Neuronal stem cell (in vitro differentiated cells): ENCODE measurements around the gene CDH23.

Source experiments
- DNase-seq: peaks from one replicate; pipeline ENCODE4 v3.0.0-alpha.2; 2013; ENCODE audit warnings: low spot score
- H2AFZ ChIP-seq: one replicate; pipeline ENCODE4 v1.6.1; 2013; ENCODE audit warnings: mild to moderate bottlenecking, low read length, inconsistent platforms
- H2AK5ac ChIP-seq: 2 replicates; pipeline ENCODE4 v1.6.1; 2013; ENCODE audit warnings: low read depth, mild to moderate bottlenecking, inconsistent platforms, low read length, moderate library complexity, mixed read lengths
- H2BK120ac ChIP-seq: 2 replicates; pipeline ENCODE4 v1.6.1; 2013; ENCODE audit warnings: low read depth, mild to moderate bottlenecking, inconsistent platforms, low read length, moderate library complexity, mixed read lengths
- H2BK12ac ChIP-seq: one replicate; pipeline ENCODE4 v1.6.1; 2013; ENCODE audit warnings: low read length, inconsistent platforms
- H2BK15ac ChIP-seq: 2 replicates; pipeline ENCODE4 v1.6.1; 2013; ENCODE audit warnings: mild to moderate bottlenecking, low read length, inconsistent platforms, mixed read lengths
- H2BK5ac ChIP-seq: one replicate; pipeline ENCODE4 v1.6.1; 2013; ENCODE audit warnings: inconsistent platforms, mild to moderate bottlenecking, low read length, moderate library complexity
- H3K14ac ChIP-seq: one replicate; pipeline ENCODE4 v1.6.1; 2013; ENCODE audit warnings: low read length, inconsistent platforms
- H3K18ac ChIP-seq: 2 replicates; pipeline ENCODE4 v1.6.1; 2013; ENCODE audit warnings: low read length, inconsistent platforms
- H3K23ac ChIP-seq: 2 replicates; pipeline ENCODE4 v1.6.1; 2013; ENCODE audit warnings: low read depth, mild to moderate bottlenecking, mixed read lengths, low read length, inconsistent platforms; ENCODE audit not compliant: poor library complexity
- H3K27ac ChIP-seq: replicated peaks from 3 replicates; pipeline ENCODE4 v1.5.1; 2013; ENCODE audit warnings: low read length, inconsistent platforms
- H3K27me3 ChIP-seq, 3 experiments: 2 replicates each; pipeline ENCODE4 v1.6.1; 2013; ENCODE audit warnings: low read length in 3 of 3, mild to moderate bottlenecking in 2 of 3, inconsistent platforms in 1 of 3, low read depth in 1 of 3, mixed read lengths in 1 of 3, moderate library complexity in 1 of 3; ENCODE audit not compliant: control insufficient read depth in 3 of 3, insufficient read depth in 3 of 3
- H3K36me3 ChIP-seq, 2 donors: replicated peaks in 1 of 2; 2 replicates each; pipeline ENCODE4 v1.6.1; 2013; ENCODE audit warnings: low read length in 2 of 2; ENCODE audit not compliant: control insufficient read depth in 2 of 2, insufficient read depth in 2 of 2
- H3K4ac ChIP-seq: 2 replicates; pipeline ENCODE4 v1.6.1; 2013; ENCODE audit warnings: inconsistent platforms, mild to moderate bottlenecking, low read length, moderate library complexity
- H3K4me1 ChIP-seq, 2 donors: 1 replicate in 1 of 2; 2 replicates in 1 of 2; pipeline ENCODE4 v1.6.1; 2013; ENCODE audit warnings: low read length in 2 of 2, low read depth in 1 of 2; ENCODE audit not compliant: control insufficient read depth in 2 of 2, insufficient read depth in 1 of 2
- H3K4me2 ChIP-seq: one replicate; pipeline ENCODE4 v1.6.1; 2013; ENCODE audit warnings: mild to moderate bottlenecking, low read length, inconsistent platforms; ENCODE audit not compliant: insufficient read depth, poor library complexity, severe bottlenecking
- H3K4me3 ChIP-seq, 2 donors: 2 replicates each; pipeline ENCODE4 v1.5.1; 2013; ENCODE audit warnings: low read length in 2 of 2, mild to moderate bottlenecking in 2 of 2, inconsistent platforms in 1 of 2, moderate library complexity in 1 of 2
- H3K79me1 ChIP-seq: one replicate; pipeline ENCODE4 v1.6.1; 2013; ENCODE audit warnings: low read depth, mild to moderate bottlenecking, inconsistent platforms, low read length, moderate library complexity
- H3K9ac ChIP-seq: one replicate; pipeline ENCODE4 v1.6.1; 2013; ENCODE audit warnings: mild to moderate bottlenecking, low read depth, low read length, inconsistent platforms; ENCODE audit not compliant: poor library complexity
- H3K9me3 ChIP-seq, 2 donors: replicated peaks in 1 of 2; 2 replicates each; pipeline versions ENCODE3 to v1.6.1; 2013; ENCODE audit warnings: low read length in 2 of 2, mild to moderate bottlenecking in 2 of 2, inconsistent platforms in 1 of 2, low read depth in 1 of 2, mixed read lengths in 1 of 2, moderate library complexity in 1 of 2; ENCODE audit not compliant: control insufficient read depth in 2 of 2, insufficient read depth in 1 of 2
- H4K8ac ChIP-seq: one replicate; pipeline ENCODE4 v1.6.1; 2013; ENCODE audit warnings: low read depth, mild to moderate bottlenecking, inconsistent platforms, low read length, moderate library complexity
- H4K91ac ChIP-seq: one replicate; pipeline ENCODE4 v1.6.1; 2013; ENCODE audit warnings: low read length, low read depth, mild to moderate bottlenecking, inconsistent platforms; ENCODE audit not compliant: poor library complexity
- WGBS, 2 donors: extraction: QIAGEN DNeasy Blood & Tissue Kit; methylation state at CpG; one replicate each; pipeline ENCODE4 v1.1.7; 2013; ENCODE audit warnings: missing lambda C conversion rate in 2 of 2, mixed read lengths in 1 of 2; ENCODE audit not compliant: insufficient read length in 2 of 2, insufficient replicate concordance in 1 of 2; ENCODE audit errors: extremely low coverage in 2 of 2; 5-methylcytosine and 5-hydroxymethylcytosine counted together

Gene CDH23

GRCh38 chr10:71409516-71410104 lies 12.9 kb downstream of the CDH23 start:
- no peak overlapping the region for H2BK5ac ChIP-seq
- H3K4me1 ChIP-seq: peaks cover 0 to 9% of the 10 kb centered on the region in 2 donors
- no peaks in the 10 kb centered on the region for H3K79me1 ChIP-seq
- H3K36me3 ChIP-seq: no peaks in the 10 kb centered on the region
- H3K4ac ChIP-seq: no peak overlapping the region
- H2AK5ac ChIP-seq: peak overlapping the region; percentile 13
- no peak for DNase-seq
- no peak overlapping the region for H4K8ac ChIP-seq
- H2AFZ ChIP-seq: no peak overlapping the region
- H3K27me3 ChIP-seq: peaks cover 0 to 14% (median 0%) of the 10 kb centered on the region in 3 experiments
- H3K9me3 ChIP-seq: peaks cover 0 to 1% of the 10 kb centered on the region in 2 donors
- H3K14ac ChIP-seq: no peak overlapping the region
- no CpG with 5 or more reads among the region's 3 CpGs for WGBS, 2 donors
- no peak overlapping the region for H3K4me2 ChIP-seq
- H3K18ac ChIP-seq: peak overlapping the region; percentile 6
- no peak overlapping the region for H2BK15ac ChIP-seq
- H2BK120ac ChIP-seq: peak overlapping the region; percentile 53
- peak overlapping the region; percentile 73 for H2BK12ac ChIP-seq
- H3K23ac ChIP-seq: no peak overlapping the region
- no peak overlapping the region for H4K91ac ChIP-seq
- H3K27ac ChIP-seq: no peak overlapping the region
- H3K9ac ChIP-seq: peak overlapping the region; percentile 74
- H3K4me3 ChIP-seq: no peak overlapping the region

- Histone ChIP-seq H3K27me3 (no peaks in the 10 kb centered on the region), H3K4ac (no peak overlapping the region), H4K91ac (no peak overlapping the region), H3K4me2 (no peak overlapping the region), H3K9me3 (peaks cover 0 to 1% of the 10 kb centered on the region in 2 donors), H2BK5ac (no peak overlapping the region), H2AFZ (no peak overlapping the region), H3K79me1 (no peaks in the 10 kb centered on the region), H2BK120ac (no peak overlapping the region), H3K18ac (no peak overlapping the region), H3K23ac (no peak overlapping the region), H2BK15ac (no peak overlapping the region), H3K9ac (no peak overlapping the region), H3K14ac (no peak overlapping the region), H2BK12ac (no peak overlapping the region), H3K36me3 (no peaks in the 10 kb centered on the region), H3K27ac (no peak overlapping the region), H4K8ac (no peak overlapping the region), H3K4me3 (no peak overlapping the region), H2AK5ac (no peak overlapping the region), H3K4me1 (peaks cover 0 to 5% of the 10 kb centered on the region in 2 donors)
- DNase-seq: no peak
These were observed 16.9 kb downstream of the CDH23 start for GRCh38 chr10:71413581-71413980.

DNA sequence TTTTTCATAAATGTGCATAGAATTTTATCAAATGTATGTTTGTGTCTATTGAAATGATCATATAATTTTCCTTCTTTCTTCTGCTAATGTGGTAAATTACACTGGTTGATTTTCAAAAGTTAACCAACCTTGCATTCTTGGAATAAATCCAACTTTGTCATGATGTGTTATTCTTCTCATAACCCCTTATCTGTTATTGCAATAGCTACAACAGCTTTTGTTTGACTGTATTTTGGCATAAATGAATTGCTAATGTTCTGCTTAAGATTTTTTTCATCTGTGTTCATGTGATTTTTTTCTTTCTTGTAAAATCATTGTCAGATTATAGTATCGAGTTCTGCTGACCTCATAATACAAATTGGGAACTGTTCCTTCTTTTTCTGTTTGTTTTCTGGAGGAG lies 17.6 kb downstream of the CDH23 start:
- H2BK120ac ChIP-seq: no peak overlapping the region

DNA sequence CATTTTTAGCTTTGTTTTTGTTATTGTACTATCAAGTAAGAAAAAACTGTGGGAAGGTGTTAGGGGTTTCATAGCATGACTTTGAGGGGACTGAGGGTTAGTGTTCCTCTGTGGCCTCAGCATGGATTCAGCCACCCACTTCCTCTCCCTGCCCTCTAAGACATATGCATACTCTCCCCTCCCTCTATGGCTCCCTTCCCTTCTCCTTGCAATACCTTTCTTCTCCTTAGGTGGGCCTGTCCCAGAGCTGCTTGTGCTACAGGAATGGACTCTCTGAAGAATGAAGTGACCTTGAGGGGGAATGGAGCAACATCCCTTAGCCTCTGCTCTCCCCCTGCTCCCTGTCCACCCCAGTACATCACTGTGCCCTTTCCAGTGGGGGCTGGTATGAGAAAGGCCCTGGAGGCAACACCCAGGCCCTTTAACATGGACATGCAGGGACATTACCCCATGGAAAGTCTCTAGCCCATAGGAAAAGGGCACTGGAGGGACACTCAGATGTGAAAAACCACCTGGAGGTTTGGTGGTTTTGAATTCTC lies 22.4 kb downstream of the CDH23 start:
- Histone ChIP-seq H3K14ac (no peak overlapping the region), H4K91ac (no peak overlapping the region), H3K27me3 (no peaks in the 10 kb centered on the region), H3K4me1 (no peaks in the 10 kb centered on the region), H2BK15ac (no peak overlapping the region), H3K36me3 (no peaks in the 10 kb centered on the region), H2AK5ac (no peak overlapping the region), H2AFZ (no peak overlapping the region), H2BK12ac (no peak overlapping the region), H4K8ac (no peak overlapping the region), H3K4me2 (no peak overlapping the region), H3K4ac (no peak overlapping the region), H2BK120ac (no peak overlapping the region), H3K9ac (no peak overlapping the region), H3K79me1 (no peaks in the 10 kb centered on the region), H3K23ac (no peak overlapping the region), H3K27ac (no peak overlapping the region), H3K4me3 (no peak overlapping the region), H3K9me3 (no peaks in the 10 kb centered on the region), H3K18ac (no peak overlapping the region), H2BK5ac (no peak overlapping the region)
- no peak for DNase-seq

More for the DNA sequence above, 17.6 kb downstream of the CDH23 start:
- no peaks in the 10 kb centered on the region for H3K27me3 ChIP-seq
- no peak overlapping the region for H2BK12ac ChIP-seq
- H2BK5ac ChIP-seq: no peak overlapping the region
- H3K23ac ChIP-seq: no peak overlapping the region
- no peak overlapping the region for H2BK15ac ChIP-seq
- H3K4me1 ChIP-seq: peaks cover 0 to 4% of the 10 kb centered on the region in 2 donors
- no peak for DNase-seq
- no peak overlapping the region for H3K4me2 ChIP-seq
- H2AFZ ChIP-seq: no peak overlapping the region
- H4K8ac ChIP-seq: no peak overlapping the region
- H3K9ac ChIP-seq: no peak overlapping the region
- H2AK5ac ChIP-seq: no peak overlapping the region
- no CpG with 5 or more reads among the region's 1 CpG for WGBS, 2 donors
- no peak overlapping the region for H3K4me3 ChIP-seq
- H3K79me1 ChIP-seq: no peaks in the 10 kb centered on the region
- H3K18ac ChIP-seq: no peak overlapping the region
- H3K36me3 ChIP-seq: no peaks in the 10 kb centered on the region
- H3K4ac ChIP-seq: no peak overlapping the region
- H3K14ac ChIP-seq: no peak overlapping the region
- no peak overlapping the region for H4K91ac ChIP-seq
- H3K9me3 ChIP-seq: peaks cover 0 to 1% of the 10 kb centered on the region in 2 donors
- no peak overlapping the region for H3K27ac ChIP-seq
